ENCODE results near the gene GLI3.

GRCh38 chr7:41994036-41994745 is 242.8 kb downstream of the GLI3 start:
- TF ChIP-seq EZH2 (IDR thresholded peaks at IDR 0.05; ENCODE audit: insufficient read depth, poor library complexity, severe bottlenecking) (no peak), EZH2phosphoT487 (IDR thresholded peaks at IDR 0.05; ENCODE audit: insufficient read depth, low read depth) (no peak)

Data from GM23248 (cell line).